Stomach smooth muscle (tissue), 2 donors: ENCODE results near the gene COP1.

Experiments used
- H3K27ac ChIP-seq: one replicate; pipeline ENCODE4 v1.7.0; 2013; ENCODE audit warnings: mild to moderate bottlenecking, low read length, inconsistent platforms
- H3K27me3 ChIP-seq, 2 donors: one replicate each; pipeline ENCODE4 v1.7.0; 2013; ENCODE audit warnings: low read length in 2 of 2; ENCODE audit not compliant: insufficient read depth in 2 of 2, control insufficient read depth in 1 of 2
- H3K36me3 ChIP-seq, 2 donors: one replicate each; pipeline ENCODE4 v1.7.0; 2013; ENCODE audit warnings: low read length in 2 of 2; ENCODE audit not compliant: control insufficient read depth in 2 of 2, insufficient read depth in 2 of 2
- H3K4me1 ChIP-seq: one replicate; pipeline ENCODE4 v1.7.0; 2013; ENCODE audit warnings: low read length; ENCODE audit not compliant: control insufficient read depth, insufficient read depth
- H3K4me3 ChIP-seq, 2 donors: one replicate each; pipeline ENCODE4 v1.7.0; 2013; ENCODE audit warnings: low read length in 2 of 2
- H3K9ac ChIP-seq, 2 donors: one replicate each; pipeline ENCODE4 v1.7.0; 2013; ENCODE audit warnings: low read length in 2 of 2, mild to moderate bottlenecking in 1 of 2
- H3K9me3 ChIP-seq, 2 donors: one replicate each; pipeline ENCODE4 v1.7.0; 2013; ENCODE audit warnings: low read length in 2 of 2; ENCODE audit not compliant: control insufficient read depth in 2 of 2
- donor health status: healthy.
- donor health status: Pancreatic carcinoma.

COP1 gene

DNA sequence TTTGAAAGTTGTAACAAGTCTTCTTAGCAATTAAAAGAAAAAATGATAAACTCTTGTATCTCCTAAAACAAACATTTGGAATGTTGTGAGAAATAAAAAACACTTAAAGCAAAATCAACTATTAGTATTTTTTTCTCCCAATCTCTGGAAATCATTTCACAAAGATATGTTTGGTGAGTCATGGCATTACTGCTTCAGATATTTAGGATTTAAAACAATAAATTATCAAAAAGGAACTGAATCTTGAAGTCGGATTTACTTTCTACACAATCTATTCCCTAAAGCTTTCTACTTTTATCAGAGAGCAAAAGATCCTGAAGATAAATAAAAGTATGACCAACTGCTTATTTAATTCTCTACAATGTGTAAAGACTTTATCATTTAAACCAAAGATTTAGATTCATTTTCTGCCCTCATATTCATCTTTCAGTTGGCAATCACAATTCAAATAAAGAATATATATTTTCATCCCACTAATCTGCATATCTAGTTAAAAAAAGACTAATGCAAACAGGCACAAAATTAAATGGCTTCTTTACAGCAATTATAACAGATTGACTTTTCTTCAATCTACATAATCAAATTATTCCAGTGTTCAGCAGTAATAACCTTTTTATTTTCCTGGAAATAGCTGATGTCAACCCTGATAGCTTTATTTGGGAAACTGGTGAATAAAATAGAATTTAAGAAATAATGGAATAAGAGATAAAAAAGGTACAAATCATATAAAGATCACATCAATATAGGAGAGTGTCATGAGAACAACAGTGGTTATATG lies 230.0 kb downstream of the COP1 start:
- Histone ChIP-seq H3K36me3 (peaks cover 0 to 4% of the 10 kb centered on the region in 2 donors), H3K27me3 (no peaks in the 10 kb centered on the region), H3K4me3 (no peak overlapping the region), H3K9ac (no peak overlapping the region), H3K4me1 (no peaks in the 10 kb centered on the region), H3K27ac (no peak overlapping the region), H3K9me3 (no peaks in the 10 kb centered on the region)

DNA sequence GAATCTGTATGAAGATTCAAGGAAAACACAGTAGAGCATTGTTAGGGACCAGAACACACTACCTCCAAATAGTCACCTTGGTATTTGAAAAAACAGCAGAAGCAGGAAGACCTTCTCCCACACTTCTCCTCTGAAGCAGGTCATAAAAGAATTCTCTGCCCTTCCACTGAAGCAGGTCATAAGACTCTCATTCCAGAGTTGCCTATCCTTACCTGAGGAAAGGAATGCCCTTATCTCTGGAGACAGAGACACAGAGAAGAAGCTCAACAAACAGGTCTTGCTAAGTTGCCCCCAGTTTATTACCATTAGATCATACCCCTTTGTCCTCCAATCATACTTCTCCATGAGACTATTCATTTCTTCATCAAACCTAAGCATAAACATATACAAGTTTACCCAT lies 237.9 kb downstream of the COP1 start:
- Histone ChIP-seq H3K9ac (no peak overlapping the region), H3K4me3 (no peak overlapping the region), H3K9me3 (no peaks in the 10 kb centered on the region), H3K27ac (no peak overlapping the region), H3K4me1 (no peaks in the 10 kb centered on the region), H3K36me3 (peaks cover 3 to 6% of the 10 kb centered on the region in 2 donors), H3K27me3 (no peaks in the 10 kb centered on the region)

DNA sequence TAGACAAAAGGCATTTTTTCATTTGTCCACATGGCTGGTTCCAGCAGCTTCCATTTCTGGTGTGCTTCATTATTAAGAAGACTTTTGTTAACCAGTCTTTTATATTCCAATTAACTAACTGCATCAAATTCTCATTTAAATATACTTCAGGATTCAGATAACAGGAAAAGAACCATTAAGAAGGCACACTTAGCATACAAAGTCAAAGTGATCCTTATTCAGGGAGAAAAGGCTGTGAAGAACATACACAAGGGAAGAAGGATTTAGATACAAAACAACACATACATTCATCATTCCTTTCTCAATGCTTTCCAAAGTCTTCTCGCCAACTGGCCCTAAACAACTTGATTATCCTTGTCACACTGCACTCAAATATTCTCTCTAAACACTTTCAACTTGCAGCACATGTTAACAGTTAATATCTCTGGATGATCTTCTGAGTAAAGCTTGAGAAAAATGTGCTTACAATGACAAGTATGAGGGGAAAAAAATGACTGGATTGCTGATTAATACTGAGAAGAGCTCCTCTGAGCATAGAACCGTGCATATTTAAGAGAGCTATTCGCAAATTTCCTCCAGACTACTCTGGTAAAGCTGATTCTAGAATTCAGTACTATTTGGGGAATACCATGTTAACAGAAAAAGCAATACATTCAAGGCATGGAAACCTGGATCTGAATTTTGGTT lies 238.5 kb downstream of the COP1 start:
- H3K36me3 ChIP-seq: peaks cover 3 to 6% of the 10 kb centered on the region in 2 donors
- H3K27me3 ChIP-seq: no peaks in the 10 kb centered on the region
- no peak overlapping the region for H3K27ac ChIP-seq
- H3K9me3 ChIP-seq: no peaks in the 10 kb centered on the region
- no peak overlapping the region for H3K9ac ChIP-seq
- no peak overlapping the region for H3K4me3 ChIP-seq
- no peaks in the 10 kb centered on the region for H3K4me1 ChIP-seq

DNA sequence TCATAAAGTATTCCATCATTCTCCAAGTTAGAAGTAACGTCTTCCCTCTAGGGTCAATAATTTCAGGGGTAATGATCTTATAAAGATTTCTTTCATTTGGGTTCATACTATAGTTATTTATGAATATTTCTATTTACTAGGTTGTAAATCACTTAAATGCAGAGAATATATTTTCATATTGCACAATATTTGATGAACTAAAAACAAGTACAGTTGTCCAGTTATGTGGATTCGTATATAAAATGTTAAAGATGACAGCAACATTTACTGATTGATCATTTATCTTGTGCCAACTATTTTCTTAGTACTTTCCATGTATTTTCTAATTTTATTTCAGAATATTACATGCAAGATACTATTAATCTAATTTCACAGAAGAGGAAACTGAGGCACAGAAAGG lies 243.3 kb downstream of the COP1 start:
- Histone ChIP-seq H3K27ac (no peak overlapping the region), H3K36me3 (peaks cover 3 to 4% of the 10 kb centered on the region in 2 donors), H3K27me3 (no peaks in the 10 kb centered on the region), H3K9me3 (no peaks in the 10 kb centered on the region), H3K4me1 (no peaks in the 10 kb centered on the region), H3K9ac (no peak overlapping the region), H3K4me3 (no peak overlapping the region)

DNA sequence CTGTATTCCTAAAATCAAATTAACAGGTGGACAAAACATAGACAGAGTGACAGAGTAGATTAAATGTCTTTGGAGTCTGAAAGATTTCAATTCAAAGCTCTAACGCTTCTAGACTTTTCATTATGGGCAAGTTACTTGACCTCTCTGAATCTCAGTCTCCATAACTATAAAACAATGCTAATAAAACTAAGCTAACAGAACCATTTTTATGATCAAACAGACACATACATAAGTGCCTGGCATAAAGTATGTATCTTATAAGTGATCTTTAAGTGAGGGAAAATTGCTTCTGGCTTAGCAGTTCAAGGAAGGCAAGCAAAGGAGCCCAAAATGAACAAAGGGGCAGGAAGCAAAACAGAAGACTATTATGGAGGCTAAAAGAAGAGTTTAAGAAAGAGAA lies 246.9 kb downstream of the COP1 start:
- no peak overlapping the region for H3K27ac ChIP-seq
- no peak overlapping the region for H3K9ac ChIP-seq
- H3K9me3 ChIP-seq: no peaks in the 10 kb centered on the region
- peaks cover 3 to 7% of the 10 kb centered on the region in 2 donors for H3K36me3 ChIP-seq
- H3K27me3 ChIP-seq: no peaks in the 10 kb centered on the region
- H3K4me1 ChIP-seq: no peaks in the 10 kb centered on the region
- H3K4me3 ChIP-seq: no peak overlapping the region

DNA sequence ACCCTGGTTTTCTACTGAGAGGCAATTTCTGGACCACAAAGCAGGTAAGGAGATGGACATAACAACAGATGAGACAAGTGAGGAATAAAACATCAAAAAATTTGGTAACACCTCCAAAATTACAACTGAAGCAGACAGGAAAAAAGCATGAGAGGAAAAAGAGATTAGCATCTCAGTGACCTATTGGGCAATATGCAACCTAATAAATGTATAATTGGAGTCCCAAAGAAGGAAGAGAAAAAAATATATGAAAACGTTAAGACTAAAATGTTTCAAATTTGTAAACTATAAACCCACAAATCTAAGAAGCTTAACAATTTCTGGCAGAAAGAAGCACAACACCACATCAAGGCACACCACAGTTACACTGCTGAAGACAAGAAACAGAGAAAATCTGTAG lies 255.5 kb downstream of the COP1 start:
- Histone ChIP-seq H3K27me3 (no peaks in the 10 kb centered on the region), H3K9ac (no peak overlapping the region), H3K9me3 (no peaks in the 10 kb centered on the region), H3K4me1 (no peaks in the 10 kb centered on the region), H3K4me3 (no peak overlapping the region), H3K27ac (no peak overlapping the region), H3K36me3 (peaks cover 0 to 7% of the 10 kb centered on the region in 2 donors)

DNA sequence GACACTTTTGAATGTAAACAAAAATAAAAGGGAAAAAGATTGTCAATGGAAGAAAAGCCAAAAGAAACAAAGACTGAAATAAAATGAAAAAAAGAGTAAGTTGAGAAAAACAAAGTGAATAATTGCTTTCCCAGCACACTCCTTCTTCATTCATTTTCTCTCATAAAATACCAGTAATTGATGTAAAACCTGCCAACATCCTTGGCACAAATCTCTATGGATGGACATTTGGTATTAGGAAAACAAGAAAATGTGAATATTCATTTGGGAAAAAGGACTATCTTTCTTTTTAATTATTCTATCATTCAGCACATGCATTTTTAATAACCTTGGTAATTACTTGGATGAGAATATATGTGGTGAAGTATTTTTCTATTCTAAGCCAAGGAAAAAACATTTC lies 259.3 kb downstream of the COP1 start:
- Histone ChIP-seq H3K27me3 (no peaks in the 10 kb centered on the region), H3K4me1 (no peaks in the 10 kb centered on the region), H3K27ac (no peak overlapping the region), H3K9me3 (no peaks in the 10 kb centered on the region), H3K36me3 (peaks cover 3 to 14% of the 10 kb centered on the region in 2 donors), H3K9ac (no peak overlapping the region), H3K4me3 (no peak overlapping the region)

DNA sequence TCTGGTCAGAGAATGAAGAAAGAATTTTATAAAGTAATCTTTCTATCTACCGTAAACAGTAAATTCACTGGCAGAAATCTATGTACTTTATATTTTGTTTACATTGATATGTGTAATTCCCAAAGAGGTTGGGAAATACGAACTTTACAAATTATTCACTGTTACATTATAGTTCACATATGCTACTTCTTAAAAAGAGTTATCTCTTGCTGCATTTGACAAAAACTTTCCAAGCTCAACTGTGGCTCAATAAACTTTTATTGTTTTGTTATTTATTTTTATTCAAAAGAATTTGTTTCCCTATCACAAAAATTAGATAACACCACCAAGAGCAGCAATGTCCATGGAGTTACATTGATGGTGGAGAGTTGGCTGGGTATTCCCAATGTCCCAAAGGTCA lies 262.5 kb downstream of the COP1 start:
- Histone ChIP-seq H3K4me1 (no peaks in the 10 kb centered on the region), H3K27ac (no peak overlapping the region), H3K9me3 (no peaks in the 10 kb centered on the region), H3K9ac (no peak overlapping the region), H3K27me3 (no peaks in the 10 kb centered on the region), H3K4me3 (no peak overlapping the region), H3K36me3 (peaks cover 9 to 21% of the 10 kb centered on the region in 2 donors)

DNA sequence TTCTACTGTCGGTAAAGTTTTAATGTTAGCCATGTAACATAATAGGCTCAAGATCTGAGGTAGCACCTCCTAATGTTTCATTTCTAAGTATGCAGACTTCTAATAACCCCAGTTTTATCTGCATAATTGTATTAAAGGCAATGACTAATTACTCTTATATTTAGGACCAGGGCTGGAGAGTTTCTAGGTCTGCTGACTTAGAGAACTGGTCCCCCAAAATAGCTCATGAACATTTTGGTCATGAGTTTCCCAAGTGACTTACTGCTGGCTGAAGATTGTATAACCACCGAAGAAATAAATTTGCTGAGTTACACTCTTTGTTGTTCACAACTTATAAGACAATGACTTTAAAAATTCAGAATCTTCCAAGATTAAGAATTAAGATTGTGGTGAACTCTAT lies 265.9 kb downstream of the COP1 start:
- no peaks in the 10 kb centered on the region for H3K9me3 ChIP-seq
- no peak overlapping the region for H3K9ac ChIP-seq
- no peak overlapping the region for H3K27ac ChIP-seq
- H3K27me3 ChIP-seq: no peaks in the 10 kb centered on the region
- peaks cover 9 to 19% of the 10 kb centered on the region in 2 donors for H3K36me3 ChIP-seq
- H3K4me1 ChIP-seq: no peaks in the 10 kb centered on the region
- H3K4me3 ChIP-seq: no peak overlapping the region

DNA sequence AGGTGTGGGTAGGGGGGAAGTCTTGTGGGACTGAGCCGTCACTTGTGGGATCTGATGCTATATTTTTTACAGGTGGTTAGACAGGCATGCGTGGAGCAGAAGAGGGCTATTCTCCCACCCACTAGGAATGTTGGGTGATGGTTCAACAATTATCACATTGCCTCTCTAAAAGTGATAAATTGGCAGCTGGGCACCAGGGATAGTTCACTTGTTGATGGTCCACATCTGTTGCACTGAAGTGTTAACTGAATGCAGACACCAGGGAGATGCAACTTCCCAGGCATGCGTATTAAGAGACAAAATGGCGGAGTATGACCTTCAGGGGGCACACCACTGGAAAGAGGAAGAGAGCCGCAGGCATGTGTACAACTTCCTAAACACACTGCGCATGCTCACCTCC lies 270.4 kb downstream of the COP1 start:
- H3K9ac ChIP-seq: no peak overlapping the region
- H3K4me1 ChIP-seq: no peaks in the 10 kb centered on the region
- H3K9me3 ChIP-seq: no peaks in the 10 kb centered on the region
- no peaks in the 10 kb centered on the region for H3K27me3 ChIP-seq
- peaks cover 6 to 10% of the 10 kb centered on the region in 2 donors for H3K36me3 ChIP-seq
- H3K27ac ChIP-seq: no peak overlapping the region
- H3K4me3 ChIP-seq: no peak overlapping the region

DNA sequence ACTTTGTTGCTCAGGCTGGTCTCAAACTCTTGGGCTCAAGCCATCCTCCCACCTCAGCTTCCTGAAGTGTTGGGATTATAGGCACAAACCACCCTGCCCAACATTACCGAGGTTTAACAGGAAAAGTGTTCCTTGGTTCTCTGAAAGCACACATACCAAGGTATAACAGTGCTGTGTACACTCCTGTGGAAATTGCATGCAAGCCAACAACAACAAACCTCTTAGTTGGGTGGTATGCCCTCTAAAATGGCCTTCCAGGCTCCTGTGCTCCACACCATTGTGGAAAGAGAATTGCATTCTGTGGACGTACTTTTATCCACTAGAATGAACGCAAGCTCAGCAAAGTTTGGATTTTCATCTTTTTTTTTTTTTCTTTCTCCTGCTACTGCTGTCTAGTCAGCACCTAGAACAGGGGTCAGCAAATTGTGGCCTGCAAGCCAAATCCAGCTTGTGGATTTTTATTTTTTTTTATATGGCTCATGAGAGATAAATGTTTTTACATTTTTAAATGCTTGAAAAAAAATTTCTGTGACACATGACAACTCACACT lies 271.4 kb downstream of the COP1 start:
- no peaks in the 10 kb centered on the region for H3K9me3 ChIP-seq
- H3K27ac ChIP-seq: no peak overlapping the region
- H3K27me3 ChIP-seq: no peaks in the 10 kb centered on the region
- H3K4me1 ChIP-seq: no peaks in the 10 kb centered on the region
- H3K9ac ChIP-seq: no peak overlapping the region
- no peak overlapping the region for H3K4me3 ChIP-seq
- peaks cover 3 to 9% of the 10 kb centered on the region in 2 donors for H3K36me3 ChIP-seq
